HepG2 (cell line): ENCODE measurements around the gene ZNF771. TPM values are rescaled to one million over a fixed set of nuclear protein-coding genes. Genes with fewer than 3 reads are reported as not detected.

Source experiments
- BRF2 ChIP-seq: sonication (generic); formaldehyde crosslinking; IDR thresholded peaks from 2 replicates; pipeline ENCODE4 v1.8.1; 2022; ENCODE audit warnings: mild to moderate bottlenecking, missing genetic modification reagents
- DRAP1 ChIP-seq: IDR thresholded peaks from 2 replicates; pipeline ENCODE4 v1.6.1; 2016; ENCODE audit warnings: missing genetic modification reagents, missing compliant biosample characterization
- GMEB2 ChIP-seq: IDR thresholded peaks from 2 replicates; pipeline ENCODE4 v1.6.1; 2016; ENCODE audit warnings: missing biosample characterization, missing genetic modification reagents, low read depth
- KLF16 ChIP-seq, 2 experiments: sonication (generic) in 1 of 2; formaldehyde crosslinking in 1 of 2; IDR thresholded peaks; 2 replicates each; pipeline versions ENCODE4 v1.6.1 to v1.8.0; 2016 to 2023; ENCODE audit warnings: missing genetic modification reagents in 2 of 2, missing compliant biosample characterization in 1 of 2
- MAF1 ChIP-seq: sonication (generic); formaldehyde crosslinking; IDR thresholded peaks from 2 replicates; pipeline ENCODE4 v1.5.0; 2020; ENCODE audit warnings: missing genetic modification reagents, borderline replicate concordance
- MED13 ChIP-seq: sonication (generic); formaldehyde crosslinking; IDR thresholded peaks from 2 replicates; pipeline ENCODE4 v1.5.0; 2020; ENCODE audit warnings: missing genetic modification reagents
- NCOA1 ChIP-seq: sonication (generic); formaldehyde crosslinking; IDR thresholded peaks from 2 replicates; pipeline ENCODE4 v1.9.0; 2021; ENCODE audit warnings: missing genetic modification reagents
- NCOR1 ChIP-seq: fragments of 200-600 bp; sonication (generic); IDR thresholded peaks from 2 replicates; pipeline ENCODE4 v1.7.0; 2017; ENCODE audit warnings: antibody characterized with exemption, low read length, borderline replicate concordance
- PHF21A ChIP-seq: sonication (generic); formaldehyde crosslinking; IDR thresholded peaks from 2 replicates; pipeline ENCODE4 v1.5.0; 2020; ENCODE audit warnings: mild to moderate bottlenecking, missing genetic modification reagents
- RBM22 ChIP-seq: fragments of 200-400 bp; formaldehyde crosslinking; optimal IDR thresholded peaks from 2 replicates; pipeline ENCODE3; 2017; ENCODE audit warnings: mild to moderate bottlenecking, low read length, moderate library complexity
- SYNCRIP ChIP-seq: fragments of 200-400 bp; formaldehyde crosslinking; IDR thresholded peaks from 2 replicates; pipeline ENCODE4 v1.6.1; 2018; ENCODE audit warnings: mild to moderate bottlenecking, low read depth, low read length; ENCODE audit not compliant: insufficient read depth
- TCF7L2 ChIP-seq: IDR thresholded peaks from 2 replicates; pipeline ENCODE4 v1.6.1; 2011; ENCODE audit warnings: mild to moderate bottlenecking, low read depth, low read length, moderate library complexity
- ZC3H4 ChIP-seq: sonication (generic); formaldehyde crosslinking; IDR thresholded peaks from 2 replicates; pipeline ENCODE4 v1.4.0; 2020; ENCODE audit warnings: missing genetic modification reagents, borderline replicate concordance
- ZKSCAN8 ChIP-seq: IDR thresholded peaks from 2 replicates; pipeline ENCODE4 v1.6.1; 2016; ENCODE audit warnings: borderline replicate concordance, missing genetic modification reagents, missing compliant biosample characterization
- ZNF124 ChIP-seq: sonication (generic); formaldehyde crosslinking; IDR thresholded peaks from 2 replicates; pipeline ENCODE4 v1.4.0; 2020; ENCODE audit warnings: missing genetic modification reagents
- ZNF160 ChIP-seq: sonication (generic); formaldehyde crosslinking; IDR thresholded peaks from 2 replicates; pipeline ENCODE4 v1.8.0; 2022; ENCODE audit warnings: mild to moderate bottlenecking, inconsistent platforms, missing genetic modification reagents
- ZNF180 ChIP-seq: sonication (generic); formaldehyde crosslinking; IDR thresholded peaks from 2 replicates; pipeline ENCODE4 v1.4.0; 2020; ENCODE audit warnings: low read depth, missing genetic modification reagents, borderline replicate concordance
- ZNF317 ChIP-seq: sonication (generic); formaldehyde crosslinking; IDR thresholded peaks from 2 replicates; pipeline ENCODE4 v1.5.0; 2020; ENCODE audit warnings: mild to moderate bottlenecking, missing genetic modification reagents
- ZNF605 ChIP-seq: sonication (generic); formaldehyde crosslinking; IDR thresholded peaks from 2 replicates; pipeline ENCODE4 v1.8.0; 2022; ENCODE audit warnings: mild to moderate bottlenecking, missing genetic modification reagents
- ZNF646 ChIP-seq: sonication (generic); formaldehyde crosslinking; IDR thresholded peaks from 2 replicates; pipeline ENCODE4 v1.9.0; 2021; ENCODE audit warnings: mild to moderate bottlenecking, missing genetic modification reagents
- ZNF839 ChIP-seq: sonication (generic); formaldehyde crosslinking; IDR thresholded peaks from 2 replicates; pipeline ENCODE4 v1.4.0; 2020; ENCODE audit warnings: missing genetic modification reagents, mild to moderate bottlenecking, borderline replicate concordance
- polyA plus RNA-seq, 8 experiments: library from polyadenylated mRNA; depleted of rRNA in 3 of 8; stranded (reverse) in 7 of 8; unstranded in 1 of 8; fragments of >200 nt; fragmentation: Illumina TruSeq in 4 of 8; extraction: Trizol in 4 of 8; gene quantifications; 2 replicates each; pipeline versions ENCODE4 v1.2.1 to v1.2.3, GENCODE V29; 2011 to 2016; ENCODE audit warnings: low read depth in 4 of 8, missing spikeins in 1 of 8, mixed read lengths in 1 of 8; ENCODE audit not compliant: insufficient read depth in 1 of 8
- total RNA-seq, 5 experiments: library from RNA; depleted of rRNA; stranded (reverse); fragments of >200 nt; fragmentation: Illumina TruSeq; extraction: Trizol; gene quantifications; 2 replicates each; pipeline ENCODE4 v1.2.3, GENCODE V29; 2016; ENCODE audit warnings: low read depth in 1 of 5

The ZNF771 gene
- total and polyA plus RNA-seq, 2 of the 13 experiments (the other 11 are each of a cell fraction or from before 2014, with no cell fraction given) = 5.0 to 11.8 TPM

- no peak; the same call in 1 of the 2 replicates for TF ChIP-seq ZNF124 (CRISPR knock-in tag)
- TF ChIP-seq DRAP1 (CRISPR knock-in tag) = peak; percentile 82; the same call in 1 of the 2 replicates
- 0 out of 2 replicates have a peak, but pooled peaks have one; percentile 14 for TF ChIP-seq GMEB2 (CRISPR knock-in tag)
- TF ChIP-seq NCOR1 = peak; percentile 86; the same call in 1 of the 2 replicates
- no peak for TF ChIP-seq SYNCRIP
- TF ChIP-seq ZNF317 (CRISPR knock-in tag) = no peak
- 0 out of 2 replicates have a peak, but pooled peaks have one; percentile 55 for TF ChIP-seq ZC3H4 (CRISPR knock-in tag)
- TF ChIP-seq ZKSCAN8 (CRISPR knock-in tag) = no peak; the same call in 1 of the 2 replicates
- TF ChIP-seq NCOA1 (CRISPR knock-in tag) = no peak
- peak; percentile 92 for TF ChIP-seq PHF21A (CRISPR knock-in tag)
- no peak for TF ChIP-seq ZNF646 (CRISPR knock-in tag)
- no peak for TF ChIP-seq RBM22
- TF ChIP-seq KLF16 (CRISPR knock-in tag; IDR thresholded peaks at IDR 0.05) = peak in 1 of 2 experiments; percentile 67; a peak in 1 of 4 replicates
- TF ChIP-seq BRF2 (CRISPR knock-in tag) = no peak
- no peak for TF ChIP-seq TCF7L2
- no peak for TF ChIP-seq ZNF160 (CRISPR knock-in tag)
- TF ChIP-seq ZNF180 = no peak
- TF ChIP-seq MAF1 = no peak
- no peak for TF ChIP-seq ZNF605 (CRISPR knock-in tag)
- no peak for TF ChIP-seq ZNF839 (CRISPR knock-in tag)
- no peak for TF ChIP-seq MED13
These were observed 5.5 kb upstream of the ZNF771 start (continued) for GRCh38 chr16:30401768-30402425.
